GM12878 (cell line): Measurements from ENCODE around the gene SLAIN2.

ENCODE experiments used
- BRCA1 ChIP-seq: IDR thresholded peaks from 2 replicates; pipeline ENCODE4 v1.6.1; 2011; ENCODE audit warnings: low read depth, low read length, improper control_type of control experiment
- HCFC1 ChIP-seq: fragments of 150-350 bp; IDR thresholded peaks from 2 replicates; pipeline ENCODE4 v1.6.1; 2014; ENCODE audit warnings: low read length
- MXI1 ChIP-seq: fragments of 150-350 bp; IDR thresholded peaks from 2 replicates; pipeline ENCODE4 v1.6.1; 2011; ENCODE audit warnings: low read depth, mild to moderate bottlenecking, inconsistent platforms, low read length, improper control_type of control experiment
- NBN ChIP-seq: fragments of 450-650 bp; IDR thresholded peaks from 2 replicates; pipeline ENCODE4 v1.6.1; 2016
- POLR2AphosphoS2 ChIP-seq: IDR thresholded peaks from 2 replicates; pipeline ENCODE4 v1.6.1; 2011; ENCODE audit warnings: low read depth, mild to moderate bottlenecking, low read length, improper control_type of control experiment, moderate library complexity
- SPI1 ChIP-seq: IDR thresholded peaks from 2 replicates; pipeline ENCODE4 v1.6.1; 2011; ENCODE audit warnings: low read depth, mild to moderate bottlenecking, low read length, moderate library complexity, borderline replicate concordance; ENCODE audit not compliant: insufficient read depth
- TCF12 ChIP-seq: IDR thresholded peaks from 2 replicates; pipeline ENCODE4 v1.6.1; 2011; ENCODE audit warnings: low read depth, mild to moderate bottlenecking, low read length
- TF ChIP-seq, protein P1 (sequence below), 3 experiments: IDR thresholded peaks in 2 of 3; conservative IDR thresholded peaks in 1 of 3; 2 replicates each; pipeline ENCODE4 v1.5.1; 2011; ENCODE audit warnings: low read depth in 3 of 3, low read length in 3 of 3, mild to moderate bottlenecking in 3 of 3, control low read depth in 2 of 3, moderate library complexity in 2 of 3, inconsistent platforms in 1 of 3, mixed read lengths in 1 of 3; ENCODE audit not compliant: control insufficient read depth in 2 of 3, insufficient read depth in 1 of 3; ENCODE audit errors: extremely low read depth in 1 of 3
- TF ChIP-seq, protein P2 (sequence below): IDR thresholded peaks from 2 replicates; pipeline ENCODE4 v1.6.1; 2012; ENCODE audit warnings: low read depth, low read length, improper control_type of control experiment
- TF ChIP-seq, protein P3 (sequence below): IDR thresholded peaks from 2 replicates; pipeline ENCODE4 v1.6.1; 2012; ENCODE audit warnings: mild to moderate bottlenecking, low read depth, low read length

GRCh38 chr4:48472794-48473193, 131.5 kb downstream of the SLAIN2 start:
- TF ChIP-seq NBN = no peak
- no peak for TF ChIP-seq TCF12
- TF ChIP-seq POLR2AphosphoS2 = no peak
- TF ChIP-seq HCFC1 = no peak
- TF ChIP-seq, protein P1, sequence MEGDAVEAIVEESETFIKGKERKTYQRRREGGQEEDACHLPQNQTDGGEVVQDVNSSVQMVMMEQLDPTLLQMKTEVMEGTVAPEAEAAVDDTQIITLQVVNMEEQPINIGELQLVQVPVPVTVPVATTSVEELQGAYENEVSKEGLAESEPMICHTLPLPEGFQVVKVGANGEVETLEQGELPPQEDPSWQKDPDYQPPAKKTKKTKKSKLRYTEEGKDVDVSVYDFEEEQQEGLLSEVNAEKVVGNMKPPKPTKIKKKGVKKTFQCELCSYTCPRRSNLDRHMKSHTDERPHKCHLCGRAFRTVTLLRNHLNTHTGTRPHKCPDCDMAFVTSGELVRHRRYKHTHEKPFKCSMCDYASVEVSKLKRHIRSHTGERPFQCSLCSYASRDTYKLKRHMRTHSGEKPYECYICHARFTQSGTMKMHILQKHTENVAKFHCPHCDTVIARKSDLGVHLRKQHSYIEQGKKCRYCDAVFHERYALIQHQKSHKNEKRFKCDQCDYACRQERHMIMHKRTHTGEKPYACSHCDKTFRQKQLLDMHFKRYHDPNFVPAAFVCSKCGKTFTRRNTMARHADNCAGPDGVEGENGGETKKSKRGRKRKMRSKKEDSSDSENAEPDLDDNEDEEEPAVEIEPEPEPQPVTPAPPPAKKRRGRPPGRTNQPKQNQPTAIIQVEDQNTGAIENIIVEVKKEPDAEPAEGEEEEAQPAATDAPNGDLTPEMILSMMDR (IDR thresholded peaks at IDR 0.05 in 2 of 3, conservative IDR thresholded peaks at IDR 0.05 in 1 of 3; ENCODE audit: control insufficient read depth in 2 of 3, extremely low read depth in 1 of 3, insufficient read depth in 1 of 3, low read depth in 3 of 3, low read length in 3 of 3) = no peak
- TF ChIP-seq, protein P2, sequence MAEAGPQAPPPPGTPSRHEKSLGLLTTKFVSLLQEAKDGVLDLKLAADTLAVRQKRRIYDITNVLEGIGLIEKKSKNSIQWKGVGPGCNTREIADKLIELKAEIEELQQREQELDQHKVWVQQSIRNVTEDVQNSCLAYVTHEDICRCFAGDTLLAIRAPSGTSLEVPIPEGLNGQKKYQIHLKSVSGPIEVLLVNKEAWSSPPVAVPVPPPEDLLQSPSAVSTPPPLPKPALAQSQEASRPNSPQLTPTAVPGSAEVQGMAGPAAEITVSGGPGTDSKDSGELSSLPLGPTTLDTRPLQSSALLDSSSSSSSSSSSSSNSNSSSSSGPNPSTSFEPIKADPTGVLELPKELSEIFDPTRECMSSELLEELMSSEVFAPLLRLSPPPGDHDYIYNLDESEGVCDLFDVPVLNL = no peak
- no peak for TF ChIP-seq SPI1
- TF ChIP-seq, protein P3, sequence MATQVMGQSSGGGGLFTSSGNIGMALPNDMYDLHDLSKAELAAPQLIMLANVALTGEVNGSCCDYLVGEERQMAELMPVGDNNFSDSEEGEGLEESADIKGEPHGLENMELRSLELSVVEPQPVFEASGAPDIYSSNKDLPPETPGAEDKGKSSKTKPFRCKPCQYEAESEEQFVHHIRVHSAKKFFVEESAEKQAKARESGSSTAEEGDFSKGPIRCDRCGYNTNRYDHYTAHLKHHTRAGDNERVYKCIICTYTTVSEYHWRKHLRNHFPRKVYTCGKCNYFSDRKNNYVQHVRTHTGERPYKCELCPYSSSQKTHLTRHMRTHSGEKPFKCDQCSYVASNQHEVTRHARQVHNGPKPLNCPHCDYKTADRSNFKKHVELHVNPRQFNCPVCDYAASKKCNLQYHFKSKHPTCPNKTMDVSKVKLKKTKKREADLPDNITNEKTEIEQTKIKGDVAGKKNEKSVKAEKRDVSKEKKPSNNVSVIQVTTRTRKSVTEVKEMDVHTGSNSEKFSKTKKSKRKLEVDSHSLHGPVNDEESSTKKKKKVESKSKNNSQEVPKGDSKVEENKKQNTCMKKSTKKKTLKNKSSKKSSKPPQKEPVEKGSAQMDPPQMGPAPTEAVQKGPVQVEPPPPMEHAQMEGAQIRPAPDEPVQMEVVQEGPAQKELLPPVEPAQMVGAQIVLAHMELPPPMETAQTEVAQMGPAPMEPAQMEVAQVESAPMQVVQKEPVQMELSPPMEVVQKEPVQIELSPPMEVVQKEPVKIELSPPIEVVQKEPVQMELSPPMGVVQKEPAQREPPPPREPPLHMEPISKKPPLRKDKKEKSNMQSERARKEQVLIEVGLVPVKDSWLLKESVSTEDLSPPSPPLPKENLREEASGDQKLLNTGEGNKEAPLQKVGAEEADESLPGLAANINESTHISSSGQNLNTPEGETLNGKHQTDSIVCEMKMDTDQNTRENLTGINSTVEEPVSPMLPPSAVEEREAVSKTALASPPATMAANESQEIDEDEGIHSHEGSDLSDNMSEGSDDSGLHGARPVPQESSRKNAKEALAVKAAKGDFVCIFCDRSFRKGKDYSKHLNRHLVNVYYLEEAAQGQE = no peak
- no peak for TF ChIP-seq BRCA1
- no peak for TF ChIP-seq MXI1
